HCT116 (cell line): ENCODE data around the gene CCM2. TPM values are rescaled to one million over a fixed set of nuclear protein-coding genes. Genes with fewer than 3 reads are reported as not detected.
A peak's percentile ranks its signal among the peaks of the same experiment; 100 is the strongest.

Experiments
- ATAC-seq: fragments of 200-7000 bp; cut with Tn5 transposase; 2 replicates; pipeline ENCODE4 v1.9.1; 2020; ENCODE audit warnings: mild to moderate bottlenecking, moderate library complexity
- BruUV-seq: library from RNA; stranded (reverse); fragments of 400-500 nt; replicated peaks from 2 replicates; lab custom pipeline; 2021; lab: Mats Ljungman, UMichigan
- CTCF ChIA-PET: fragments of 300-600 bp; sonication (Branson Sonifier 250); formaldehyde crosslinking; loops from one replicate; lab custom pipeline; 2021; ENCODE audit warnings: antibody characterized with exemption; lab: Charles Lee
- POLR2A ChIA-PET: fragments of 300-600, 350-600 bp; sonication (Branson Sonifier 250); formaldehyde crosslinking; loops from one replicate; lab custom pipeline; 2021; ENCODE audit warnings: antibody characterized with exemption; lab: Charles Lee
- RAD21 ChIA-PET, 2 experiments: fragments of 300-600 bp; sonication (Branson Sonifier 250); formaldehyde crosslinking; loops; one replicate each; lab custom pipeline; 2023; ENCODE audit warnings: low total read pairs in 2 of 2; ENCODE audit not compliant: uncharacterized antibody in 2 of 2, unreplicated experiment in 2 of 2, low non-redundant PET in 1 of 2; lab: Charles Lee
- DNase-seq: peaks from one replicate; pipeline ENCODE4 v3.0.0-alpha.2; 2010; ENCODE audit warnings: low read depth, low spot score
- H2AFZ ChIP-seq: fragments of 200-600 bp; shearing (Covaris generic), sonication (generic); 2 replicates; pipeline ENCODE4 v1.6.1; 2017; ENCODE audit warnings: low read depth, mixed run types, mixed read lengths, antibody characterized with exemption, low read length; ENCODE audit not compliant: poor library complexity, severe bottlenecking
- H3K27ac ChIP-seq: 2 replicates; pipeline ENCODE4 v1.5.1; 2012; ENCODE audit warnings: low read depth, low read length
- H3K27me3 ChIP-seq: fragments of 200-600 bp; sonication (generic); 2 replicates; pipeline ENCODE4 v1.6.1; 2016; ENCODE audit warnings: mixed run types, low read length, mixed read lengths; ENCODE audit not compliant: insufficient read depth
- H3K36me3 ChIP-seq, 2 experiments: fragments of 200-500 bp in 1 of 2; fragments of 200-600 bp in 1 of 2; sonication (Bioruptor generic) in 1 of 2; sonication (generic) in 1 of 2; 2 replicates each; pipeline versions ENCODE4 v1.5.1 to v1.6.1; 2014 to 2016; ENCODE audit warnings: low read length in 2 of 2, inconsistent platforms in 1 of 2, mixed read lengths in 1 of 2, mixed run types in 1 of 2; ENCODE audit not compliant: insufficient read depth in 2 of 2, control insufficient read depth in 1 of 2
- H3K4me1 ChIP-seq, 2 experiments: fragments of 200-600 bp in 1 of 2; sonication (generic) in 1 of 2; 2 replicates each; pipeline versions ENCODE4 v1.5.1 to v1.6.1; 2012 to 2017; ENCODE audit warnings: low read length in 2 of 2, inconsistent platforms in 1 of 2, mild to moderate bottlenecking in 1 of 2, mixed read lengths in 1 of 2, mixed run types in 1 of 2, moderate library complexity in 1 of 2; ENCODE audit not compliant: insufficient read depth in 2 of 2, control insufficient read depth in 1 of 2
- H3K4me2 ChIP-seq: fragments of 200-600 bp; sonication (generic); 2 replicates; pipeline ENCODE4 v1.6.1; 2017; ENCODE audit warnings: mixed run types, low read length, mixed read lengths
- H3K4me3 ChIP-seq, 2 experiments: fragments of 200-600 bp in 1 of 2; sonication (generic) in 1 of 2; replicated peaks in 1 of 2; 2 replicates each; pipeline ENCODE4 v1.5.1; 2011 to 2016; ENCODE audit warnings: low read length in 2 of 2, control low read depth in 1 of 2, low read depth in 1 of 2, mild to moderate bottlenecking in 1 of 2, mixed read lengths in 1 of 2, mixed run types in 1 of 2
- H3K79me2 ChIP-seq: fragments of 200-600 bp; sonication (generic); 2 replicates; pipeline ENCODE4 v1.6.1; 2017; ENCODE audit warnings: mild to moderate bottlenecking, mixed run types, low read length, moderate library complexity, mixed read lengths; ENCODE audit not compliant: insufficient read depth
- H3K9ac ChIP-seq: fragments of 200-600 bp; sonication (generic); 2 replicates; pipeline ENCODE4 v1.6.1; 2016; ENCODE audit warnings: low read length, mixed read lengths
- H3K9me2 ChIP-seq: fragments of 200-600 bp; sonication (generic), shearing (Covaris generic); 2 replicates; pipeline ENCODE4 v1.6.1; 2017; ENCODE audit warnings: mixed run types, mild to moderate bottlenecking, moderate library complexity; ENCODE audit not compliant: insufficient read depth
- H3K9me3 ChIP-seq, 2 experiments: fragments of 200-500 bp in 1 of 2; fragments of 200-600 bp in 1 of 2; sonication (Bioruptor generic) in 1 of 2; sonication (generic) in 1 of 2; 2 replicates each; pipeline ENCODE4 v1.6.1; 2014 to 2017; ENCODE audit warnings: low read length in 2 of 2, mixed read lengths in 2 of 2, inconsistent platforms in 1 of 2, low read depth in 1 of 2, mild to moderate bottlenecking in 1 of 2, mixed run types in 1 of 2, moderate library complexity in 1 of 2; ENCODE audit not compliant: control insufficient read depth in 1 of 2, insufficient read depth in 1 of 2
- H4K20me1 ChIP-seq: fragments of 200-600 bp; sonication (generic), shearing (Covaris generic); 2 replicates; pipeline ENCODE4 v1.6.1; 2017; ENCODE audit warnings: mixed run types, mild to moderate bottlenecking, moderate library complexity; ENCODE audit not compliant: insufficient read depth
- CTCF ChIP-seq, 3 experiments: fragments of 200-600 bp in 1 of 3; sonication (generic) in 1 of 3; IDR thresholded peaks in 2 of 3; conservative IDR thresholded peaks in 1 of 3; 2 replicates each; pipeline ENCODE4 v1.5.1; 2012 to 2017; ENCODE audit warnings: low read depth in 2 of 3, low read length in 2 of 3, antibody characterized with exemption in 1 of 3, borderline replicate concordance in 1 of 3, control low read depth in 1 of 3, mild to moderate bottlenecking in 1 of 3, mixed read lengths in 1 of 3, mixed run types in 1 of 3, moderate library complexity in 1 of 3; ENCODE audit not compliant: insufficient read depth in 1 of 3
- ELF1 ChIP-seq: IDR thresholded peaks from 2 replicates; pipeline ENCODE4 v1.6.1; 2012; ENCODE audit warnings: low read depth, borderline replicate concordance
- FOSL1 ChIP-seq: IDR thresholded peaks from 2 replicates; pipeline ENCODE4 v1.6.1; 2012; ENCODE audit warnings: low read depth
- POLR2A ChIP-seq: IDR thresholded peaks from 2 replicates; pipeline ENCODE4 v1.7.0; 2011; ENCODE audit warnings: borderline replicate concordance; ENCODE audit not compliant: insufficient read depth, insufficient read length; ENCODE audit errors: extremely low read depth
- RAD21 ChIP-seq: IDR thresholded peaks from 2 replicates; pipeline ENCODE4 v1.6.1; 2012; ENCODE audit warnings: low read depth, mild to moderate bottlenecking
- REST ChIP-seq: IDR thresholded peaks from 2 replicates; pipeline ENCODE4 v1.6.1; 2012; ENCODE audit warnings: low read depth
- ZFX ChIP-seq: fragments of 450-650 bp; IDR thresholded peaks from 2 replicates; pipeline ENCODE4 v1.6.1; 2017
- intact Hi-C: fragments of 100-400 bp; cut with micrococcal nuclease; formaldehyde crosslinking; loops from 2 replicates; pipeline ENCODE4 v1.10.0; 2022
- total RNA-seq: library from RNA; stranded (reverse); gene quantifications from one replicate; pipeline ENCODE4 v1.2.1, GENCODE V29; 2021; ENCODE audit not compliant: unreplicated experiment

Gene CCM2
- total RNA-seq, 1 experiment from 2014 or later = 34.4 TPM

GRCh38 chr7:44963364-44964290, 36.4 kb upstream of the CCM2 start:
- Histone ChIP-seq H3K27me3 (no peaks in the 10 kb centered on the region), H3K9me2 (no peaks in the 10 kb centered on the region), H3K4me1 (peaks cover 3 to 5% of the 10 kb centered on the region in 2 experiments; a peak in 2 of 4 replicates), H3K9ac (no peak overlapping the region), H3K4me3 (no peak overlapping the region), H3K9me3 (no peaks in the 10 kb centered on the region), H3K4me2 (no peak overlapping the region), H3K27ac (no peak overlapping the region), H3K79me2 (no peaks in the 10 kb centered on the region), H2AFZ (no peak overlapping the region), H4K20me1 (no peaks in the 10 kb centered on the region), H3K36me3 (no peaks in the 10 kb centered on the region)
- CTCF ChIA-PET = no interaction called here
- BruUV-seq = no TSS peak
- RAD21 ChIA-PET = no interaction called here
- DNase-seq (no peak), ATAC-seq (no peak)
- POLR2A ChIA-PET = no interaction called here
- no peak for TF ChIP-seq FOSL1
- intact Hi-C loops = loop anchor here (1.0 to 10.0 kb wide), 2 partner anchors 106 to 379 kb away; partner anchors contain the start of gene TMED4

GRCh38 chr7:44964384-44964830, 35.6 kb upstream of the CCM2 start:
- peaks cover 3 to 5% of the 10 kb centered on the region in 2 experiments; a peak in 2 of 4 replicates for H3K4me1 ChIP-seq
- no peaks in the 10 kb centered on the region for H3K79me2 ChIP-seq
- H3K4me2 ChIP-seq = no peak overlapping the region
- no peak overlapping the region for H2AFZ ChIP-seq
- no peaks in the 10 kb centered on the region for H3K9me3 ChIP-seq
- no peaks in the 10 kb centered on the region for H3K36me3 ChIP-seq
- intact Hi-C loops = loop anchor here (1.0 to 10.0 kb wide), 2 partner anchors 107 to 380 kb away; partner anchors contain the start of gene TMED4
- H4K20me1 ChIP-seq = no peaks in the 10 kb centered on the region
- H3K27ac ChIP-seq = no peak overlapping the region; the same call in 1 of the 2 replicates
- ChIA-PET POLR2A (no interaction called here), CTCF (no interaction called here), RAD21 (no interaction called here)
- no peak overlapping the region for H3K9ac ChIP-seq
- ATAC-seq (peak; percentile 71), DNase-seq (no peak)
- H3K4me3 ChIP-seq = no peak overlapping the region
- H3K27me3 ChIP-seq = no peaks in the 10 kb centered on the region
- no peaks in the 10 kb centered on the region for H3K9me2 ChIP-seq
- TF ChIP-seq ZFX (no peak), POLR2A (no peak), CTCF (IDR thresholded peaks at IDR 0.05 in 2 of 3, conservative IDR thresholded peaks at IDR 0.05 in 1 of 3; ENCODE audit: borderline replicate concordance in 1 of 3, insufficient read depth in 1 of 3, low read depth in 2 of 3, low read length in 2 of 3) (peak; percentile 33 to 58 (median 54); a peak in 4 of 6 replicates), ELF1 (no peak), REST (no peak), RAD21 (peak; percentile 72)
- no TSS peak for BruUV-seq
